GM13977 (cell line): ENCODE measurements around the gene PPM1A.

Source experiments
- DNase-seq: peaks from one replicate; pipeline ENCODE4 v3.0.0; 2012; ENCODE audit warnings: low spot score
- CTCF ChIP-seq: IDR thresholded peaks from 2 replicates; pipeline ENCODE4 v1.5.1; 2012; ENCODE audit warnings: mild to moderate bottlenecking, control low read depth; ENCODE audit not compliant: insufficient read depth; ENCODE audit errors: extremely low read depth, missing control alignments
- in situ Hi-C: fragments of 300-500 bp; cut with MboI; formaldehyde crosslinking; loops from one replicate; pipeline ENCODE4 v1.12.0; 2022; ENCODE audit warnings: low sequenced_read_pairs, low pct_unique_long_range_greater_than_20kb, mixed read lengths, inconsistent platforms; ENCODE audit not compliant: unreplicated experiment

The PPM1A gene

GRCh38 chr14:60235440-60235839, 13.6 kb upstream of the PPM1A start:
- TF ChIP-seq CTCF: no peak
- in situ Hi-C loops: no loop called here
- no peak for DNase-seq

- no peak for DNase-seq
- in situ Hi-C loops: no loop called here
- TF ChIP-seq CTCF: no peak
Measured at GRCh38 chr14:60238955-60239354, 10.1 kb upstream of the PPM1A start.

GRCh38 chr14:60240139-60240856, 8.7 kb upstream of the PPM1A start:
- in situ Hi-C loops: no loop called here
- DNase-seq: no peak
- no peak for TF ChIP-seq CTCF

GRCh38 chr14:60241091-60241490, 7.9 kb upstream of the PPM1A start:
- no peak for TF ChIP-seq CTCF
- no peak for DNase-seq
- in situ Hi-C loops: no loop called here

- in situ Hi-C loops: no loop called here
- DNase-seq: no peak
- no peak for TF ChIP-seq CTCF
Measured at GRCh38 chr14:60242429-60242828, 6.6 kb upstream of the PPM1A start.

- in situ Hi-C loops: no loop called here
- peak; percentile 25 for DNase-seq
- TF ChIP-seq CTCF: no peak
Measured at GRCh38 chr14:60245380-60246177, 3.4 kb upstream of the PPM1A start.
